ENCODE measurements around the gene ARPC1B. TPM values are rescaled to one million over a fixed set of nuclear protein-coding genes. Genes with fewer than 3 reads are reported as not detected.
A peak's percentile ranks its signal among the peaks of the same experiment; 100 is the strongest.
"Not testable (repeated sequence)": the region's sequence is repeated elsewhere in the genome, so short reads cannot be mapped to it uniquely, and the experiment has no call there.

ARPC1B gene
- total and polyA plus RNA-seq, 2 donors (not counting 1 experiment from before 2014, with no cell fraction given), result 142 to 563 TPM

DNA sequence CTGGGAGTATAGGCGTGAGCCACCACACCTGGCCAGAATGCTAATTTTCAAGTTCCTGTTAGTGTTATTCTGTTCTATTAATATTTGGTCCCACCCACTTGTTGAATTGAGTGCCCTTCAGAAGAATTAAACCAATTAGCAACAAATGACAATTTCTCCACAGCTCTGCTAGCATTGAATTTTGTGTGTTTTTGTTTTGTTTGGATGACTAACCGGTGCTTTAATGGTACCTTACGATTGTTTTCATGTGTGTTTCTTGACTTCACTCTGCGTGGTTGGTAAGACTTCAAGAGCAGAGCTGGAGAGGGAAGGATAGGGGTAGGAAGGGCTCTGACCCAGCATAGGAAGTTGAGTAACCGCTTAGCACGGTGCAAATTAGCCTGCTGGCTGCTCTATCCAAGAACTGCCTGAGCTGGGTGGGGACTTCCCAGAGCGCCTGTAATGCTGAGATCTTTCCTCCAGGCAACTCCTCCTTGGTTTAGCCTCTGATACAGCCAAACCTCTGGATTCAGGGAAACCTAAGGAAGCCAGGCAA, 4.6 kb downstream of the ARPC1B start:
- H3K4me1 ChIP-seq (ENCODE audit: control insufficient read depth in 2 of 2, insufficient read depth in 2 of 2, low read length in 2 of 2), result peaks cover 61 to 87% of the 10 kb centered on the region in 2 donors
- intact Hi-C loops (cut with micrococcal nuclease), result loop anchor here (10.0 kb wide), 3 partner anchors 96 to 234 kb away; partner anchors contain the start of genes FAM200A, SMURF1, ZNF655 and ZNF789
- peak overlapping the region; percentile 40 to 72 (median 48) for H3K4me3 ChIP-seq (ENCODE audit: control extremely low read depth in 1 of 5, extremely low read depth in 1 of 5, insufficient read depth in 1 of 5, low read depth in 2 of 5, low read length in 4 of 5)
- peak overlapping the region; percentile 92 for H3K27ac Mint-ChIP-seq
- H3K27ac ChIP-seq (ENCODE audit: low read length in 2 of 2), result peak overlapping the region; percentile 94 to 96
- H2AFZ ChIP-seq (ENCODE audit: insufficient read depth, low read depth, low read length, poor library complexity, severe bottlenecking), result no peak overlapping the region
- peaks cover 63% of the 10 kb centered on the region for H4K20me1 ChIP-seq (ENCODE audit: control insufficient read depth, insufficient read depth, low read length, poor library complexity, severe bottlenecking)
- peak overlapping the region; percentile 80 for H3K4me3 Mint-ChIP-seq
- TF ChIP-seq, protein P1, sequence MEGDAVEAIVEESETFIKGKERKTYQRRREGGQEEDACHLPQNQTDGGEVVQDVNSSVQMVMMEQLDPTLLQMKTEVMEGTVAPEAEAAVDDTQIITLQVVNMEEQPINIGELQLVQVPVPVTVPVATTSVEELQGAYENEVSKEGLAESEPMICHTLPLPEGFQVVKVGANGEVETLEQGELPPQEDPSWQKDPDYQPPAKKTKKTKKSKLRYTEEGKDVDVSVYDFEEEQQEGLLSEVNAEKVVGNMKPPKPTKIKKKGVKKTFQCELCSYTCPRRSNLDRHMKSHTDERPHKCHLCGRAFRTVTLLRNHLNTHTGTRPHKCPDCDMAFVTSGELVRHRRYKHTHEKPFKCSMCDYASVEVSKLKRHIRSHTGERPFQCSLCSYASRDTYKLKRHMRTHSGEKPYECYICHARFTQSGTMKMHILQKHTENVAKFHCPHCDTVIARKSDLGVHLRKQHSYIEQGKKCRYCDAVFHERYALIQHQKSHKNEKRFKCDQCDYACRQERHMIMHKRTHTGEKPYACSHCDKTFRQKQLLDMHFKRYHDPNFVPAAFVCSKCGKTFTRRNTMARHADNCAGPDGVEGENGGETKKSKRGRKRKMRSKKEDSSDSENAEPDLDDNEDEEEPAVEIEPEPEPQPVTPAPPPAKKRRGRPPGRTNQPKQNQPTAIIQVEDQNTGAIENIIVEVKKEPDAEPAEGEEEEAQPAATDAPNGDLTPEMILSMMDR (IDR thresholded peaks at IDR 0.05), result no peak
- no peak for TF ChIP-seq EZH2 (IDR thresholded peaks at IDR 0.05; ENCODE audit: borderline replicate concordance, insufficient read depth, low read depth, low read length, poor library complexity, severe bottlenecking)
- ATAC-seq (ENCODE audit: low read depth), result no peak
- H3K9me3 Mint-ChIP-seq (ENCODE audit: insufficient read depth), result no peaks in the 10 kb centered on the region
- H3K9ac ChIP-seq (ENCODE audit: low read length), result peak overlapping the region; percentile 68
- ChIA-PET CTCF (interaction anchor here (2.0 to 2.4 kb wide), 2 partner anchors 14 to 29 kb away, joined by 8 to 10 read pairs; partner anchors contain the start of genes BUD31 and PDAP1), POLR2A (interaction anchor here (0.7 to 2.6 kb wide), 5 partner anchors 14 to 236 kb away, joined by 3 to 15 read pairs (median 4); partner anchors contain the start of genes BUD31, PDAP1 and ZNF394)
- 10% methylated on average over 6 of the region's 7 CpGs for WGBS (ENCODE audit: insufficient coverage)
- no peaks in the 10 kb centered on the region for H3K27me3 ChIP-seq (replicated peaks in 1 of 4; ENCODE audit: control extremely low read depth in 1 of 4, control insufficient read depth in 3 of 4, insufficient read depth in 4 of 4, low read length in 3 of 4)
- H3K27me3 Mint-ChIP-seq, result no peaks in the 10 kb centered on the region
- H3K79me2 ChIP-seq (ENCODE audit: control insufficient read depth, insufficient read depth, low read length), result peaks cover 78% of the 10 kb centered on the region
- H3K36me3 ChIP-seq (replicated peaks in 1 of 2; ENCODE audit: control extremely low read depth in 1 of 2, control insufficient read depth in 1 of 2, extremely low read depth in 1 of 2, insufficient read depth in 2 of 2, low read length in 1 of 2), result peaks cover 0 to 23% of the 10 kb centered on the region in 2 experiments
- peak; percentile 70 for DNase-seq
- peaks cover 51% of the 10 kb centered on the region for H3K4me1 Mint-ChIP-seq
- H3K4me2 ChIP-seq (replicated peaks; ENCODE audit: low read depth, low read length, poor library complexity, severe bottlenecking), result peak overlapping the region; percentile 96
- no peaks in the 10 kb centered on the region for H3K9me3 ChIP-seq (ENCODE audit: control extremely low read depth in 1 of 3, control insufficient read depth in 2 of 3, insufficient read depth in 1 of 3, low read length in 2 of 3)

DNA sequence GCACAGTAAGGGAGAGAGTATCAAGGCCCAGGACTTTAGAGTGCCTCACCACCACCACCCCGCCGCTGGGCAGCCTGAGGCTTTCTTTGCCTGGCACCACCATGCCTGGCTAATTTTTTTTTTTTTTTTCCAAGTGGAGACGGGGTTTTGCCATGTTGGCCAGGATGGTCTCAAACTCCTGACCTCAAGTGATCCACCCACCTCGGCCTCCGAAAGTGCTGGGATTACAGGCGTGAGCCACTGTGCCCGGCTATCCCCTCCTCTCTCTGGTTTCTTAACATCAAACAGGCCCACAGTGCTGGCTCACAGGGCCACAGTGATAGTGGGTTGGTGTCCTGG, 5.1 kb downstream of the ARPC1B start:
- H3K36me3 ChIP-seq (replicated peaks in 1 of 2; ENCODE audit: control extremely low read depth in 1 of 2, control insufficient read depth in 1 of 2, extremely low read depth in 1 of 2, insufficient read depth in 2 of 2, low read length in 1 of 2), result peaks cover 0 to 23% of the 10 kb centered on the region in 2 experiments
- CTCF ChIA-PET, result interaction anchor here (2.0 to 2.4 kb wide), 2 partner anchors 15 to 29 kb away, joined by 8 to 10 read pairs; partner anchors contain the start of genes BUD31 and PDAP1
- POLR2A ChIA-PET, result interaction anchor here (0.7 to 2.6 kb wide), 5 partner anchors 9 to 237 kb away, joined by 3 to 15 read pairs (median 4); partner anchors contain the start of genes BUD31, PDAP1 and ZNF394
- H3K9me3 Mint-ChIP-seq (ENCODE audit: insufficient read depth); H2AFZ ChIP-seq (ENCODE audit: insufficient read depth, low read depth, low read length, poor library complexity, severe bottlenecking); H3K27me3 Mint-ChIP-seq; H3K9me3 ChIP-seq (ENCODE audit: control extremely low read depth in 1 of 3, control insufficient read depth in 2 of 3, insufficient read depth in 1 of 3, low read length in 2 of 3); DNase-seq; H3K27me3 ChIP-seq (replicated peaks in 1 of 4; ENCODE audit: control extremely low read depth in 1 of 4, control insufficient read depth in 3 of 4, insufficient read depth in 4 of 4, low read length in 3 of 4): not testable (repeated sequence)
- H3K27ac ChIP-seq (ENCODE audit: low read length in 2 of 2), result peak overlapping the region; percentile 94 to 96
- H3K4me2 ChIP-seq (replicated peaks; ENCODE audit: low read depth, low read length, poor library complexity, severe bottlenecking), result peak overlapping the region; percentile 96
- 28% methylated on average over 5 of the region's 7 CpGs for WGBS (ENCODE audit: insufficient coverage)
- Mint-ChIP-seq H3K4me3 (peak overlapping the region; percentile 90), H3K27ac (peak overlapping the region; percentile 92), H3K4me1 (peaks cover 56% of the 10 kb centered on the region)
- peak; percentile 3 for ATAC-seq (ENCODE audit: low read depth)
- peaks cover 79% of the 10 kb centered on the region for H3K79me2 ChIP-seq (ENCODE audit: control insufficient read depth, insufficient read depth, low read length)
- H3K4me3 ChIP-seq (ENCODE audit: control extremely low read depth in 1 of 5, extremely low read depth in 1 of 5, insufficient read depth in 1 of 5, low read depth in 2 of 5, low read length in 4 of 5), result peak overlapping the region; percentile 40 to 72 (median 48)
- peaks cover 68% of the 10 kb centered on the region for H4K20me1 ChIP-seq (ENCODE audit: control insufficient read depth, insufficient read depth, low read length, poor library complexity, severe bottlenecking)
- peak overlapping the region; percentile 68 for H3K9ac ChIP-seq (ENCODE audit: low read length)
- H3K4me1 ChIP-seq (ENCODE audit: control insufficient read depth in 2 of 2, insufficient read depth in 2 of 2, low read length in 2 of 2), result peaks cover 61 to 92% of the 10 kb centered on the region in 2 donors
- intact Hi-C loops (cut with micrococcal nuclease), result loop anchor here (1.0 to 10.0 kb wide), 4 partner anchors 29 to 235 kb away; partner anchors contain the start of genes BUD31, FAM200A, PDAP1 and SMURF1

All from B cell (primary cell).